HG03159 (cell line): ENCODE results near the gene LRP8.

Source experiments
- ATAC-seq: cut with Tn5 transposase; IDR thresholded peaks from one replicate; pipeline ENCODE4 v1.9.1; 2021; ENCODE audit warnings: mild to moderate bottlenecking, moderate library complexity; ENCODE audit not compliant: unreplicated experiment

The LRP8 gene

GRCh38 chr1:53266038-53266437, 61.8 kb downstream of the LRP8 start:
- ATAC-seq: no peak

DNA sequence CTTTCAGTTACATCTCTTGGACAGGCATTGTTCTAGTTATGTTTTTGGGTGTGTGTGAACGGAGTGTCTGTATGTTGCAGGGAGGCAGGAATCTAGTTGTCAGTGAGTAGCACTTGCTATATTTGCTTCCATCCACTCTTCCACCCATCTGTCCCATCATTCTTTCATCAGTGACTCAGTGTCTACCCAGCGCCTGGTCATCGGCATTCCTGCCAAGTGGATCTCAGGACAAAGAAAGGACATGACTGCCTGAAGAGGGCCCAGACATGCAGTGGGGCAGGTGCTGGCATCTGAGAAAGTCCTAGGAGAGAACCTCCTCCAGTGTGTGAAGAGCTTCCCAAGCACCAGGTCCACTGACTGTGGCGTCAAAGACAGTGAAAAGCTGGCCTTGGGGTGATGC, 62.3 kb downstream of the LRP8 start:
- no peak for ATAC-seq

GRCh38 chr1:53264048-53264447, 63.8 kb downstream of the LRP8 start:
- ATAC-seq: no peak

DNA sequence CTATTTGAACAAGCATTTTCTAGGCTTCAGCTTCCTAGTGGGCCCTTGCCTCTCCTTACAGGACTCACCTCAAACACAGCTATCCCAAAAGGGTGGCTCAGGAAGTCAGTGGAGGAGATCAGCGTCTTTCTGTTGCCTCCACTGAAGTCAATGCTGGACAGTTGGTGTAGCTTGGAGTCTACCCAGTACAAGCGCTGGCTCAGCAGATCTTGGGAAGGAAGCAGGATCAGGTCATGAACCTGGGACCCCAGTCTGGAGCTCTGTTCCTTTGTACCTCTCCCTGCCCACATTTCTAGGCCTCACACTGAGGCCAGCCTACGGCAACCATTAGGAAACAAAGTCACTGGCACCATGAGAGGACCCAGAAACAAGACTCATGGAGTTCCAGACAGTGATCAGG, 65.9 kb downstream of the LRP8 start:
- no peak for ATAC-seq

DNA sequence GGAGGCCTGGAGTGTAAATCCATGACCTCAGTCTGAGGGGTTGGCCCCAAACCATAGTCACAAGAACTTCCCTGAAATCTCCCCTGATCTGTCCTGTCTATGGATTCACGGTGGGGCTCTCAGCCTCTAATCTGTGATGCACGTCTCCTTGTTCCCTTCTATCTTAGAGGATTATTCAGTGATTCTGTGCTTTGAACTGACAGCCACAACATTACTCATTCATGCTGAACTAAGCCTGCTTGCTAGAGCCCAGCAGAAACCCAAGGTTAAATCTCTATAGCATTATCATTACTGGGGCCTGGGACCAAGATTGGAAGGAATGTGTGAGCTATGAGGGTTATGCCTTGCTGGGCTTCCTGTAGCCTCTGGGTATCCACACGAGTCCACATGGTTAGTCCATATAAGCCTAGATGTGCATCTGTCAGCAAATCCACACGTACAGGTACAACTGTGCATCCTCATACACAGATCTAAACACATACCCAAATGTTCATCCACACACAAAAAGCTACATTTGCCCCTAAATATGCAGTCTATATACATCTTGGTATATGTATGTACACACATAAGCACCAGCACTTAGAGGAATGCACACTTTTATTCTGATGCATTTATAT, 67.1 kb downstream of the LRP8 start:
- no peak for ATAC-seq

GRCh38 chr1:53259932-53260331, 67.9 kb downstream of the LRP8 start:
- ATAC-seq: peak; percentile 80

- no peak for ATAC-seq
Measured at GRCh38 chr1:53258216-53258615, 69.7 kb downstream of the LRP8 start.

DNA sequence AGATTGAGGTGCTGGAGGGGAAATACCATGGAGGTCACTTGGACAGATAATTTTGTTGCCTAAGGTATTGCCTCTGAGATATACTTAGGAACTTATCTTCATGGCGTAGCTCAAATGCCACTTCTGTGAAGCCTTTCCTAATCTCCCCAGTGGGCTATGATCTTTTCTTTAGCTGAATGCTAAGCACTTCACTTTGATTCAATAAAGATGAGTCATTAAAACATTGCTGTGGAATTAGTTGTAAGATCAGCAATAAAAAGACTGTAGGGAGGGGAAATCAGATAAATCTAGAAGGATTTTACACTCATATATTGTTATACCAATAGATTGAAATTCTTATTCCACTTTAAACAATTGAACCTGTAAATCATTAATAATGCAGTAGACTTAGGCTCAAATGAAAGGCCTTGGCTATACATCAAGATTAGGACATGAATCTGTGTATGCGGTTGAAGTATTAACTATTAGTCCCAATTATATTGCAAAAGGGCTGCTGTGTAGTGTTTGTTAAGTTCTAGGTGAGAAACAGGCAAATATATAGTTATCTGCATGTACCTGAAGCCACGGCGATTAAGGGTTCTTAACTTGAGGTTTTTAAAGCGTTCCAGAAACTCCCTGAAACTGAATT, 70.3 kb downstream of the LRP8 start:
- ATAC-seq: no peak

DNA sequence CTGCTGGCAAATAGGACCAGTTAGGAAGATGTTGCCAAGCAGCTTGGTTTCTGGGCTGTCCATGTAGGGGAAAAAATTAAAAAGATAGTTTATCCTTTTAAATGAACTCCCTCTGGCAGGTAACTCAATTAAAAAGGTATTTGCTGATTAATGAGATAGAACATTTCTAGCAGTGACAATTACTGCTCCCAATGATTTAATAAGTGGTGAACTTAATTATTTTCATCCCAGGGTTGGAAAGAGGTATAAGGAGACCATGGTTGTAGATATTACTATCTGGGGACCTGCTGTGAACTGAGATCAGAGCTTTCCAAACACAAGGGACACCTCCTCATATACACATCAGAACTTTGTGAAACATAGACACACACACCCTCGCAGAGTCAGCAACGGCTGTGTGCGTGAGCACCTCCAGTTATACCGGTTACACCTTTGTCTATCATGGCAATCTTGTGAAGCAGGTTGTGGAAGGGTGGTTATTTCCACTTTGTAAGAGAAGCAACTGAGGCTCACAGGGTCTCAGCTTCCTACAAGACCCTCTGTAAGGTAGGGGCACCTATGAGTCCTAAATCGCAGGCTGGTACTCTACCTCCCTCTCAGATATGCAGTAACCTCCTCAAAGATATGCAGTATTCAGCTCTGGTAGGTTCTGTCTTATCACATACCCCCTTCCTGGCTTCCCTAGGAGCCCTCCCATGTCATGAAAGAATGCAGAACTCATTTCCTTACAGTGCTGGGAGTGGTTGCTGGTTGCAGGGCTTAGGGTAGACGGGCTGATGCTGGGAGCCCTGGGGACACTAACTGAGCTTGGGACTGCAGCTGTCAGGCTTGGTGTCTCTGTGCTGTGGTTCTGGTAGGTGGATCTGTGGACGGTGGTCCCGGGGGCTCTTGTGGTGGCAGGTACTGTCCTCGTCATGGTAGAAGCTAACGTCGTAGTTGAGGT, 71.1 kb downstream of the LRP8 start:
- no peak for ATAC-seq

DNA sequence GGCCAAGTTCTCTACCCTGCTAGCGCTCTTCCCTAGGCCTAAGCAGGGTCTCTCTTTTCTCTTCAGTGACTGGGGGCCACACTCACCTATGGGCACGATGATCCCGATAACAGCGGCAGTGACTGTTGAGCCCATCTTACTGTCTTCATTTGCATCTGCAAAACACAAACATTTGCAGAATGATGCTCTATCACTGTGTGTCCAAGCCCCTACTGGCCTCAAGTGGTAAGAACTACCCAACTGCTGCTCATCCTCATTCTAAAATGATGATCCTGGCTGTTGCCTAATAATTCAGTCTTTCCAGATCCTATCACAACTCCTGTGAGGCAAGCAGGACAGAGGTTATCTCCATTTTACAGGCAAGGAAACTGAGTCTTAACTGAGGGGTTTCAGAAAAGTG, 72.8 kb downstream of the LRP8 start:
- no peak for ATAC-seq

DNA sequence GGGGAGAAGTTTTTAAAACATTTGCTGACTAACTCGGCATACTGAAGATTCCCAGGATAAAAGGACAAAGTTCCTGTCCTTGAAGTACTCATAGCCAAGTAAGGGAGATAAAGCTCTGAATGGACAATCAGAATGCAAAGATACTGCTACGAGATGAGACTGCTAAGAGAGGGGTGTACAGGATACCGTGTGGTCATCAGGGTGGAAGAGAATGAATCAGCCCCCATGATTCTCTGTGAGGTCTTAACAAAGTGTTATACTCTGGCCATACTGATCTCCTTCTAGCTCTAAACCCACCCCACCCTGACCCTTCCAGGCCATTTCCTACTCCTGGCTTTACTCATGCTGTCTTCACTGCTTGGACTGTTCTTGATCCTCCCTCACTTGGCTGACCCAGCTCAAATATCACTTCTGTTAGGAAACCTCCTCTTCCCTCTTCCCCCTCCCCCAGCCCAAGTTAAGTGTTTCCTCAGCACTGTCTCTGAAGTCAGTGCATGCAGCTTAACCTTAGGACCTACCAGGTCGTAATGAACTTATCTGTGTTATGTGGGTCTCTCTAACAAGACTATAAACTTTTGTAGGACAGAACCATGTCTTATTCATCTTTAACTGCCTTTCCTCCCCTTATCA, 73.7 kb downstream of the LRP8 start:
- no peak for ATAC-seq

GRCh38 chr1:53250325-53250724, 77.5 kb downstream of the LRP8 start:
- no peak for ATAC-seq

- ATAC-seq: no peak
Measured at GRCh38 chr1:53249706-53250105, 78.2 kb downstream of the LRP8 start.

DNA sequence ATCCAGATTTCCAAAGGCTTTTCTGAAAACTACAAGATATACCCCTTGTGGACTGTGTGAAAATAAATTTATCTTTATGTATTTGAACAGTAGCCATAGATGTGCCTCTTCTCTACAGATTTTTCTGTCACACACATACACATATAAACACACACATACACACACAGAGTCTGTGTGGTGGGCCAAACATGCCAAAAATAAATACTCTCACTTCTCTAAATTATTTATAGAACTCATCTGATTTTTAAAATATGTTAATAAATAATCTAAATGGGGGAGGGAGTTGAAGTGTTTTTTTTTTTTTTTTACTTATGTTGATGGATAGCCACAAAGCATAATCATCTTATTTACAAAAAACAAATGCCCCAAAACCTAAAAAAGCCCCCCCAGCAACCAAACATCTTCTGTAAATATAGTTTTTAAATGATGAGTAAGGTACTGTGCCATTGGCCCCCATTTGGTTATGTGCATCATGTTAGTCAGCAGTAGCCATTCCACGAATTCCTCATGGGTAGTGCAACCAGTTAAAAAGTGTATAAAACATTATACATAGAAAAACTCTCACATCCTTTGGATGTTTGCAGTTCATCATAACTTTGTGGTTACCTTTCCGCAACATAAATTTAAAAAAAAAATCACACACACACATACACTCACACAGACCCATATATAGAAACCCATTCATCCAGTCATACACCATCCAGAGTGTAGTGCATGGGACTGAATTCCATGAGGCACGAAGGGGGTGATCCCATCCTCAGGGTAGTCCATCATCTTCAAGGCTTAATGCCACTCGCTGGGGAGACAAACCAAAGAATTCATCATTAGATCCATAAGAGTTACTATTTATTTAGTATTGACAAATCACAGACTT, 81.4 kb downstream of the LRP8 start:
- no peak for ATAC-seq

- ATAC-seq: no peak
Measured at GRCh38 chr1:53244141-53244540, 83.7 kb downstream of the LRP8 start.

- ATAC-seq: no peak
Measured at GRCh38 chr1:53242381-53242780, 85.5 kb downstream of the LRP8 start.

DNA sequence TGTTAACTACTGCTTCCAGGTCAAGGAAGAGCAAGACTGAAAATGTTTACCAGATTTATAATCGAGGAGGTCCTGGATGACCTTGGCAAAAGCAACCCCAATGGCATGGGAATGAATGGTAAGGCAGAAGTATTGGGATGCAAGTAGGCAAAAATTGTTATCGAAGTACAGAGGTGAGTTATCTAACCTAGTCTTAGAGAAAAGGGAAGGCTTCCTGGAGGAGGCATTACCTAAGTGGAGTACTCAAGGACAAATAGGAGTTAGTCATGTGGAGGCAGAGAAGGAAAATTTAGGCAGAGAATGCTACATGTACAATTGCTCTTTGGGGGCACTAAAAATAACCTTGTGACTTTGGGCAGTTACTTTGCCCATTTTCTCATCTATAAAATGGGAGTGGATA, 86.0 kb downstream of the LRP8 start:
- ATAC-seq: no peak

- peak; percentile 98 for ATAC-seq
Measured at GRCh38 chr1:53238197-53239155, 89.4 kb downstream of the LRP8 start, which contains the start of gene MAGOH. TSS of gene MAGOH (minus strand) at chr1:53238518. CDS start at chr1:53238448, 70 bp downstream.

DNA sequence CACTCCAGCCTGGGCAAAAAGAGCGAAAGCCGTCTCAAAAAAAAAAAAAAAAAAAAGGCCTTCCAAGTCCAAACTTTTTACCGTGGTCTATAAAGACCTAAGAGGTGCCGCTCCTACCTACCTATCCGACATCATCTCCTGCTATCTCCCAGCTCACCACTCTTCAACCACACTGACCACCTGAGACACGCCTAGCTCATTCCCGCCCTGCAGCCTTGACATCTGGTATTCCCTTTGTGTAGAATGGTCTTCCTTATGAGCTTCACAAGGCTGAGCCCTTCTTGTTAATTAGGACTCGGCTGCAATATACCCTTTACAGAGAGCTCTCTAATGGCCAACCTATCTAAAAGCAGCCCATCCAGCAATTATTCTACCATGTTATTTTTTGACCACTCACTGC, 90.2 kb downstream of the LRP8 start:
- no peak for ATAC-seq
